Measurements from ENCODE around the gene ZCCHC8.

Gene ZCCHC8

GRCh38 chr12:122505419-122506051 lies 4.8 kb upstream of the ZCCHC8 start:
- H3K4me1 Mint-ChIP-seq: peaks cover 14% of the 10 kb centered on the region
- DNase-seq: no peak

GRCh38 chr12:122503783-122504590 lies 3.3 kb upstream of the ZCCHC8 start:
- Mint-ChIP-seq H3K4me3 (no peak overlapping the region), H3K4me1 (peaks cover 22% of the 10 kb centered on the region), H3K27me3 (ENCODE audit: low read depth, poor library complexity) (no peaks in the 10 kb centered on the region), H3K9me3 (no peaks in the 10 kb centered on the region), H3K36me3 (ENCODE audit: low read depth) (peaks cover 69% of the 10 kb centered on the region), H3K27ac (no peak overlapping the region)
- no peak for DNase-seq
- TF ChIP-seq CTCF (IDR thresholded peaks at IDR 0.05): no peak

More at GRCh38 chr12:122505419-122506051, 4.8 kb upstream of the ZCCHC8 start:
- Mint-ChIP-seq H3K27me3 (ENCODE audit: low read depth, poor library complexity) (no peaks in the 10 kb centered on the region), H3K9me3 (no peaks in the 10 kb centered on the region), H3K27ac (peak overlapping the region; percentile 8), H3K4me3 (no peak overlapping the region), H3K36me3 (ENCODE audit: low read depth) (peaks cover 79% of the 10 kb centered on the region)
- no peak for TF ChIP-seq CTCF (IDR thresholded peaks at IDR 0.05)

GRCh38 chr12:122503147-122503751 lies 2.5 kb upstream of the ZCCHC8 start:
- Mint-ChIP-seq H3K4me3 (no peak overlapping the region), H3K27me3 (ENCODE audit: low read depth, poor library complexity) (no peaks in the 10 kb centered on the region), H3K36me3 (ENCODE audit: low read depth) (peaks cover 68% of the 10 kb centered on the region), H3K27ac (no peak overlapping the region), H3K9me3 (no peaks in the 10 kb centered on the region), H3K4me1 (peaks cover 28% of the 10 kb centered on the region)
- no peak for TF ChIP-seq CTCF (IDR thresholded peaks at IDR 0.05)
- no peak for DNase-seq

GRCh38 chr12:122501489-122501989 lies 807 bp upstream of the ZCCHC8 start:
- TF ChIP-seq CTCF (IDR thresholded peaks at IDR 0.05): no peak
- H3K27ac Mint-ChIP-seq: peak overlapping the region; percentile 100
- H3K4me1 Mint-ChIP-seq: peaks cover 28% of the 10 kb centered on the region
- no peak for DNase-seq
- H3K4me3 Mint-ChIP-seq: peak overlapping the region; percentile 95
- peaks cover 58% of the 10 kb centered on the region for H3K36me3 Mint-ChIP-seq (ENCODE audit: low read depth)
- H3K9me3 Mint-ChIP-seq: no peaks in the 10 kb centered on the region
- no peaks in the 10 kb centered on the region for H3K27me3 Mint-ChIP-seq (ENCODE audit: low read depth, poor library complexity)

- TF ChIP-seq CTCF (IDR thresholded peaks at IDR 0.05): no peak
- peaks cover 28% of the 10 kb centered on the region for H3K4me1 Mint-ChIP-seq
- peak overlapping the region; percentile 95 for H3K4me3 Mint-ChIP-seq
- H3K27ac Mint-ChIP-seq: peak overlapping the region; percentile 100
- H3K9me3 Mint-ChIP-seq: no peaks in the 10 kb centered on the region
- H3K27me3 Mint-ChIP-seq (ENCODE audit: low read depth, poor library complexity): no peaks in the 10 kb centered on the region
- peak; percentile 70 for DNase-seq
- H3K36me3 Mint-ChIP-seq (ENCODE audit: low read depth): peaks cover 49% of the 10 kb centered on the region
These were observed 594 bp downstream of the ZCCHC8 start for GRCh38 chr12:122499991-122500684.

All from nephron progenitor cell (in vitro differentiated cells).